Thoracic aorta (tissue), 2 donors: ENCODE measurements around the gene CARD10. TPM values are rescaled to one million over a fixed set of nuclear protein-coding genes. Genes with fewer than 3 reads are reported as not detected.

ENCODE experiments used
- ATAC-seq: fragments of 150-250 bp; one replicate; pipeline ENCODE4 v1.8.0; 2017; ENCODE audit warnings: low read depth; ENCODE audit not compliant: insufficient number of reproducible peaks, low FRiP score
- DNase-seq: peaks from one replicate; pipeline ENCODE4 v3.0.0-alpha.2; 2020; ENCODE audit warnings: low spot score
- H3K27ac ChIP-seq, 2 donors: fragments of 200-600 bp; sonication (generic); 1 replicate in 1 of 2; 2 replicates in 1 of 2; pipeline ENCODE4 v1.5.1; 2016; ENCODE audit warnings: mild to moderate bottlenecking in 2 of 2, moderate library complexity in 2 of 2
- H3K27me3 ChIP-seq: fragments of 200-600 bp; sonication (generic); replicated peaks from 2 replicates; pipeline ENCODE4 v1.6.0; 2016; ENCODE audit warnings: mild to moderate bottlenecking; ENCODE audit not compliant: insufficient read depth
- H3K36me3 ChIP-seq: fragments of 200-600 bp; sonication (generic); one replicate; pipeline ENCODE4 v1.5.1; 2016
- H3K4me1 ChIP-seq, 2 donors: fragments of 200-600 bp; sonication (generic); 1 replicate in 1 of 2; 2 replicates in 1 of 2; pipeline versions ENCODE4 v1.5.1 to v1.6.0; 2016; ENCODE audit warnings: low read depth in 2 of 2, mild to moderate bottlenecking in 1 of 2; ENCODE audit not compliant: control insufficient read depth in 1 of 2
- H3K4me3 ChIP-seq: fragments of 200-600 bp; sonication (generic); 2 replicates; pipeline ENCODE4 v1.5.1; 2016; ENCODE audit warnings: mild to moderate bottlenecking
- H3K9me3 ChIP-seq: fragments of 200-600 bp; sonication (generic); 2 replicates; pipeline ENCODE4 v1.5.1; 2016
- total RNA-seq, 2 donors: library from RNA; depleted of rRNA; stranded (reverse); fragments of >200 nt; gene quantifications; one replicate each; pipeline versions ENCODE4 v1.1.0 to v1.2.3, GENCODE V29; 2016
- TF ChIP-seq, protein P1 (sequence below): fragments of 200-600 bp; sonication (generic); IDR thresholded peaks from one replicate; pipeline ENCODE4 v1.5.1; 2019; ENCODE audit warnings: antibody characterized with exemption

Gene CARD10
- total RNA-seq, 2 donors from 2014 or later, result 7.2 to 11.0 TPM

DNA sequence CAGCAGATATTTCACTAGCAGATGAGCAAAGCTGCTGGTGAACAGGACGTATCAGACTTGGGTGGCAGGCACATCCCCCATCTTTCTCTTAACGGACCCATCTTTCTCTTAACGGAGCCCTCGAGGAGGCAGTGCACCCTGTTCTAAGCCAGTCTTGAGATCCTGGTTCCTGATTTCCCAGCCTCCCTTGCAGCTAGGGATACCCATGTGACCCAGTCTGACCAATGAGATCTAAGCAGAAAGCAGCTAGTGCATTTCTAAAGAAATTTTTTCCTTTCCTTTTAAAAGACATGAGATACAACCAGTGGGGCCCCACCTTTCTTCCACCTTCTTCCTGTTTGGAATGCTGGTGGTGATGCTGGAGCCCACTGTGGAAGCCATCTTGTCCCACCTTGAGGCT is 78.3 kb downstream of the CARD10 start:
- ATAC-seq (no peak), DNase-seq (no peak)
- H3K4me3 ChIP-seq, result no peak overlapping the region
- no peaks in the 10 kb centered on the region for H3K9me3 ChIP-seq
- H3K36me3 ChIP-seq, result no peaks in the 10 kb centered on the region
- no peak overlapping the region for H3K27ac ChIP-seq
- TF ChIP-seq, protein P1, sequence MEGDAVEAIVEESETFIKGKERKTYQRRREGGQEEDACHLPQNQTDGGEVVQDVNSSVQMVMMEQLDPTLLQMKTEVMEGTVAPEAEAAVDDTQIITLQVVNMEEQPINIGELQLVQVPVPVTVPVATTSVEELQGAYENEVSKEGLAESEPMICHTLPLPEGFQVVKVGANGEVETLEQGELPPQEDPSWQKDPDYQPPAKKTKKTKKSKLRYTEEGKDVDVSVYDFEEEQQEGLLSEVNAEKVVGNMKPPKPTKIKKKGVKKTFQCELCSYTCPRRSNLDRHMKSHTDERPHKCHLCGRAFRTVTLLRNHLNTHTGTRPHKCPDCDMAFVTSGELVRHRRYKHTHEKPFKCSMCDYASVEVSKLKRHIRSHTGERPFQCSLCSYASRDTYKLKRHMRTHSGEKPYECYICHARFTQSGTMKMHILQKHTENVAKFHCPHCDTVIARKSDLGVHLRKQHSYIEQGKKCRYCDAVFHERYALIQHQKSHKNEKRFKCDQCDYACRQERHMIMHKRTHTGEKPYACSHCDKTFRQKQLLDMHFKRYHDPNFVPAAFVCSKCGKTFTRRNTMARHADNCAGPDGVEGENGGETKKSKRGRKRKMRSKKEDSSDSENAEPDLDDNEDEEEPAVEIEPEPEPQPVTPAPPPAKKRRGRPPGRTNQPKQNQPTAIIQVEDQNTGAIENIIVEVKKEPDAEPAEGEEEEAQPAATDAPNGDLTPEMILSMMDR, result no peak
- H3K27me3 ChIP-seq, result no peaks in the 10 kb centered on the region
- H3K4me1 ChIP-seq, result no peaks in the 10 kb centered on the region

Other genes starting within 250 kb of the CARD10 start
- 10 to 100 TPM; 50.8 to 78.0 TPM for gene CYTH4, start 236.9 kb downstream of the CARD10 start, total RNA-seq
- gene ELFN2, start 91.9 kb downstream of the CARD10 start, total RNA-seq, result not detected
- 10 to 100 TPM; 18.1 to 25.5 TPM for gene MFNG, start 33.0 kb downstream of the CARD10 start, total RNA-seq
- gene CDC42EP1, start 41.1 kb upstream of the CARD10 start, total RNA-seq, result 100 to 1,000 TPM in 1 of 2 donors, 10 to 100 TPM in 1; 61.6 to 104 TPM
- gene LGALS2, start 60.7 kb upstream of the CARD10 start, total RNA-seq, result not detected
- gene GGA1, start 89.4 kb upstream of the CARD10 start, total RNA-seq, result 10 to 100 TPM; 59.9 to 61.2 TPM
- 10 to 100 TPM in 1 of 2 donors, 1 to 10 TPM in 1; 5.6 to 14.2 TPM for gene SH3BP1, start 120.3 kb upstream of the CARD10 start, total RNA-seq
- 10 to 100 TPM in 1 of 2 donors, 1 to 10 TPM in 1; 6.3 to 13.8 TPM for gene PDXP, start 139.3 kb upstream of the CARD10 start, total RNA-seq
- gene LGALS1, start 156.2 kb upstream of the CARD10 start, total RNA-seq, result 1,000 to 10,000 TPM; 1,470 to 1,957 TPM
- 10 to 100 TPM; 11.1 to 58.9 TPM for gene NOL12, start 166.9 kb upstream of the CARD10 start, total RNA-seq
- 100 to 1,000 TPM; 126 to 146 TPM for gene TRIOBP, start 177.6 kb upstream of the CARD10 start, total RNA-seq